ENCODE measurements around the gene CYP4F22. TPM values are rescaled to one million over a fixed set of nuclear protein-coding genes. Genes with fewer than 3 reads are reported as not detected.

CYP4F22 gene
- polyA plus RNA-seq, 3 donors = 0.08 to 1.1 (median 0.33) TPM

GRCh38 chr19:15555021-15555420, 46.7 kb downstream of the CYP4F22 start:
- no peaks in the 10 kb centered on the region for H3K36me3 ChIP-seq (replicated peaks in 1 of 2; ENCODE audit: control insufficient read depth in 1 of 2, insufficient read depth in 2 of 2, low read length in 2 of 2)
- peak overlapping the region in 1 of 3 experiments; percentile 74 for H3K4me3 ChIP-seq (replicated peaks in 1 of 3; ENCODE audit: low read depth in 2 of 3, low read length in 3 of 3)
- TF ChIP-seq, protein P1, sequence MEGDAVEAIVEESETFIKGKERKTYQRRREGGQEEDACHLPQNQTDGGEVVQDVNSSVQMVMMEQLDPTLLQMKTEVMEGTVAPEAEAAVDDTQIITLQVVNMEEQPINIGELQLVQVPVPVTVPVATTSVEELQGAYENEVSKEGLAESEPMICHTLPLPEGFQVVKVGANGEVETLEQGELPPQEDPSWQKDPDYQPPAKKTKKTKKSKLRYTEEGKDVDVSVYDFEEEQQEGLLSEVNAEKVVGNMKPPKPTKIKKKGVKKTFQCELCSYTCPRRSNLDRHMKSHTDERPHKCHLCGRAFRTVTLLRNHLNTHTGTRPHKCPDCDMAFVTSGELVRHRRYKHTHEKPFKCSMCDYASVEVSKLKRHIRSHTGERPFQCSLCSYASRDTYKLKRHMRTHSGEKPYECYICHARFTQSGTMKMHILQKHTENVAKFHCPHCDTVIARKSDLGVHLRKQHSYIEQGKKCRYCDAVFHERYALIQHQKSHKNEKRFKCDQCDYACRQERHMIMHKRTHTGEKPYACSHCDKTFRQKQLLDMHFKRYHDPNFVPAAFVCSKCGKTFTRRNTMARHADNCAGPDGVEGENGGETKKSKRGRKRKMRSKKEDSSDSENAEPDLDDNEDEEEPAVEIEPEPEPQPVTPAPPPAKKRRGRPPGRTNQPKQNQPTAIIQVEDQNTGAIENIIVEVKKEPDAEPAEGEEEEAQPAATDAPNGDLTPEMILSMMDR (IDR thresholded peaks at IDR 0.05) = no peak
- H3K4me2 ChIP-seq (replicated peaks; ENCODE audit: extremely low read depth, low read length, poor library complexity, severe bottlenecking) = peak overlapping the region; percentile 82
- Mint-ChIP-seq H3K27me3 (ENCODE audit: low read depth in 3 of 3) (peaks cover 25 to 39% (median 34%) of the 10 kb centered on the region in 3 donors), H3K9me3 (peaks cover 0 to 4% (median 2%) of the 10 kb centered on the region in 7 donors), H3K27ac (peak overlapping the region in 2 of 7 donors; percentile 69 to 71), H3K36me3 (peaks cover 0 to 2% of the 10 kb centered on the region in 2 donors), H3K4me3 (peak overlapping the region; percentile 82 to 96), H3K4me1 (peaks cover 27% of the 10 kb centered on the region)
- peaks cover 0 to 19% of the 10 kb centered on the region in 2 donors for H3K27me3 ChIP-seq (ENCODE audit: control insufficient read depth in 2 of 2, insufficient read depth in 2 of 2, low read length in 2 of 2)
- 59% methylated on average over 16 of the region's 17 CpGs for WGBS (ENCODE audit: insufficient coverage)
- H4K20me1 ChIP-seq (ENCODE audit: insufficient read depth, low read length) = no peaks in the 10 kb centered on the region
- H3K9ac ChIP-seq (ENCODE audit: insufficient read depth, low read length, poor library complexity, severe bottlenecking) = no peak overlapping the region
- DNase-seq = no peak
- no peaks in the 10 kb centered on the region for H3K79me2 ChIP-seq (ENCODE audit: insufficient read depth, low read length)
- no peak overlapping the region for H3K27ac ChIP-seq (ENCODE audit: low read depth in 1 of 2, low read length in 2 of 2)
- intact Hi-C loops (cut with micrococcal nuclease) = loop anchor here (1.0 to 10.0 kb wide), 8 partner anchors 80 to 680 kb away; partner anchors contain the start of genes PGLYRP2 (in 1 of the 2) and SYDE1 (in 1 of the 2)
- peaks cover 19 to 32% of the 10 kb centered on the region in 2 donors for H3K4me1 ChIP-seq (ENCODE audit: control insufficient read depth in 1 of 2, insufficient read depth in 2 of 2, low read length in 2 of 2)
- no peak overlapping the region for H2AFZ ChIP-seq (ENCODE audit: insufficient read depth, low read depth, low read length, poor library complexity, severe bottlenecking)
- no peaks in the 10 kb centered on the region for H3K9me3 ChIP-seq (replicated peaks in 1 of 2; ENCODE audit: control insufficient read depth in 1 of 2, insufficient read depth in 1 of 2, low read length in 2 of 2)

- H3K9me3 ChIP-seq (replicated peaks in 1 of 2; ENCODE audit: control insufficient read depth in 1 of 2, insufficient read depth in 1 of 2, low read length in 2 of 2) = no peaks in the 10 kb centered on the region
- Mint-ChIP-seq H3K4me3 (peak overlapping the region; percentile 82 to 96), H3K36me3 (no peaks in the 10 kb centered on the region), H3K4me1 (peaks cover 20% of the 10 kb centered on the region), H3K27me3 (ENCODE audit: low read depth in 3 of 3) (peaks cover 18 to 35% (median 29%) of the 10 kb centered on the region in 3 donors), H3K27ac (peak overlapping the region; percentile 69 to 85 (median 77)), H3K9me3 (peaks cover 0 to 2% (median 0%) of the 10 kb centered on the region in 7 donors)
- H3K4me3 ChIP-seq (replicated peaks in 1 of 3; ENCODE audit: low read depth in 2 of 3, low read length in 3 of 3) = peak overlapping the region; percentile 21 to 74 (median 22)
- H3K36me3 ChIP-seq (replicated peaks in 1 of 2; ENCODE audit: control insufficient read depth in 1 of 2, insufficient read depth in 2 of 2, low read length in 2 of 2) = no peaks in the 10 kb centered on the region
- no peaks in the 10 kb centered on the region for H4K20me1 ChIP-seq (ENCODE audit: insufficient read depth, low read length)
- peak; percentile 84 to 87 (median 86) for DNase-seq
- no peaks in the 10 kb centered on the region for H3K79me2 ChIP-seq (ENCODE audit: insufficient read depth, low read length)
- peaks cover 16 to 28% of the 10 kb centered on the region in 2 donors for H3K4me1 ChIP-seq (ENCODE audit: control insufficient read depth in 1 of 2, insufficient read depth in 2 of 2, low read length in 2 of 2)
- WGBS (ENCODE audit: insufficient coverage) = under 1% methylated on average over 45 of the region's 49 CpGs
- intact Hi-C loops (cut with micrococcal nuclease) = loop anchor here (1.0 to 10.0 kb wide), 11 partner anchors 81 to 681 kb away; partner anchors contain the start of genes PGLYRP2 (in 1 of the 2) and SYDE1 (in 1 of the 2)
- TF ChIP-seq, protein P1 (IDR thresholded peaks at IDR 0.05) = peak; percentile 87
- H3K27ac ChIP-seq (ENCODE audit: low read depth in 1 of 2, low read length in 2 of 2) = peak overlapping the region in 1 of 2 donors; percentile 30
- peak overlapping the region; percentile 21 for H3K9ac ChIP-seq (ENCODE audit: insufficient read depth, low read length, poor library complexity, severe bottlenecking)
- H3K4me2 ChIP-seq (replicated peaks; ENCODE audit: extremely low read depth, low read length, poor library complexity, severe bottlenecking) = peak overlapping the region; percentile 82
- peaks cover 0 to 13% of the 10 kb centered on the region in 2 donors for H3K27me3 ChIP-seq (ENCODE audit: control insufficient read depth in 2 of 2, insufficient read depth in 2 of 2, low read length in 2 of 2)
- peak overlapping the region; percentile 82 for H2AFZ ChIP-seq (ENCODE audit: insufficient read depth, low read depth, low read length, poor library complexity, severe bottlenecking)
Observed at GRCh38 chr19:15555759-15556633, 47.7 kb downstream of the CYP4F22 start.

Data from CD14-positive monocyte (primary cell).